SK-N-SH (cell line): ENCODE data around the gene AGBL1.

Source experiments
- CTCF ChIP-seq: fragments of 200-600 bp; sonication (generic); IDR thresholded peaks from 2 replicates; pipeline ENCODE4 v1.6.1; 2017; ENCODE audit warnings: antibody characterized with exemption, mild to moderate bottlenecking, moderate library complexity
- EP300 ChIP-seq, 2 experiments: IDR thresholded peaks; 2 replicates each; pipeline versions ENCODE4 v1.4.0 to v1.6.1; 2012; ENCODE audit warnings: borderline replicate concordance in 1 of 2, low read depth in 1 of 2, low read length in 1 of 2
- RAD21 ChIP-seq: IDR thresholded peaks from 2 replicates; pipeline ENCODE4 v1.6.1; 2012; ENCODE audit warnings: mild to moderate bottlenecking, low read length
- REST ChIP-seq: IDR thresholded peaks from 2 replicates; pipeline ENCODE4 v1.6.1; 2012; ENCODE audit warnings: mild to moderate bottlenecking, low read depth, low read length, moderate library complexity
- RFX5 ChIP-seq: IDR thresholded peaks from 2 replicates; pipeline ENCODE4 v1.6.1; 2012; ENCODE audit warnings: mild to moderate bottlenecking, improper control_type of control experiment, low read length
- TF ChIP-seq, protein P1 (sequence below): IDR thresholded peaks from 2 replicates; pipeline ENCODE4 v1.4.0; 2012; ENCODE audit warnings: low read depth, borderline replicate concordance

- no peak for TF ChIP-seq CTCF
- TF ChIP-seq EP300 (IDR thresholded peaks at IDR 0.05; ENCODE audit: borderline replicate concordance in 1 of 2, low read depth in 1 of 2, low read length in 1 of 2), result no peak
- TF ChIP-seq REST, result no peak
- TF ChIP-seq RAD21, result no peak
- TF ChIP-seq RFX5, result no peak
- TF ChIP-seq, protein P1, sequence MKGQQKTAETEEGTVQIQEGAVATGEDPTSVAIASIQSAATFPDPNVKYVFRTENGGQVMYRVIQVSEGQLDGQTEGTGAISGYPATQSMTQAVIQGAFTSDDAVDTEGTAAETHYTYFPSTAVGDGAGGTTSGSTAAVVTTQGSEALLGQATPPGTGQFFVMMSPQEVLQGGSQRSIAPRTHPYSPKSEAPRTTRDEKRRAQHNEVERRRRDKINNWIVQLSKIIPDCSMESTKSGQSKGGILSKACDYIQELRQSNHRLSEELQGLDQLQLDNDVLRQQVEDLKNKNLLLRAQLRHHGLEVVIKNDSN, result no peak
Measured at GRCh38 chr15:86850939-86851338, 771.3 kb downstream of the AGBL1 start.
